GM19099 (cell line): ENCODE results near the gene NTN4.

Experiments used
- POLR2A ChIP-seq: IDR thresholded peaks from 3 replicates; pipeline ENCODE4 v1.6.1; 2011; ENCODE audit warnings: low read depth; ENCODE audit not compliant: insufficient read length; ENCODE audit errors: extremely low read depth

NTN4 gene

DNA sequence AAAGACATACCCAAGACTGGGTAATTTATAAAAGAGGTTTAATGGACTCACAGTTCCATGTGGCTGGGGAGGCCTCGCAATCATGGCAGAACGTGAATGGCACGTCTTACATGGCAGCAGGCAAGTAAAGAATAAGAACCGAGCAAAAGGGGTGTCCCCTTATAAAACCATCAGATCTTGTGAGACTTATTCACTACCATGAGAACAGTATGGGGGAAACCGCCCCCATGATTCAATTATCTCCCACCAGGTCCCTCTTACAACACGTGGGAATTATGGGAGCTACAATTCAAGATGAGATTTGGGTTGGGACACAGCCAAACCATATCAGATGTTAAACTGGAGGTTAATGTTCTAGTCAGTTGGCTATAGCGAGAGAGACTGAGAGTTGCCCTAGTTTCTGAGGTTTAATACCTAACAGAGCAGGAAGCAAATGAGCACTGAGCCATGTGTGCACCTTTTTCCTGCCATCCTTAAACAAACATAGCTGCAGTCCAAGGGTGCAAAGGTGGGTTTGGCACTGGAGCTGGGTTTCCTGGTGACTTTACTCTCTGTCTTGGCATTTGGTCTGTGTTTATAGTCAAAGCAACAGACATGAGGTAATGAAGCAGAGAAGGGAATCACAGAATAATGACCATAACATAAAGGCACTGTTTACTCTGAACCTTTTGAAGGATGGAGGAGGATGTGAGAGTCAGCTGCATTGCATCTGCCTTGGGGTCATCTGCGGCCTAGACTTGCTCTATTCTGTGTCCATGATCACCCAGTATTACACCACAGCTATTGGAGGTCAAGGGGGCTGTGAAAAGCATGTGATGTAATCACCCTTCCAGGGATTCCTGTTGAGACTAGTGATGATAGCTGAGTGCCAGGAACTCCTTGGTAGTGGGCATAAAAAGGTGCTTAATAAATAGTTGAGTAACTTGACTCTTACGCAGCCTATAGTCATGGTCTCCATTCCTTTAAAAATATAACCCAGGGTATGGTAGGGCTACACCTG is 155.6 kb downstream of the NTN4 start:
- TF ChIP-seq POLR2A: no peak

DNA sequence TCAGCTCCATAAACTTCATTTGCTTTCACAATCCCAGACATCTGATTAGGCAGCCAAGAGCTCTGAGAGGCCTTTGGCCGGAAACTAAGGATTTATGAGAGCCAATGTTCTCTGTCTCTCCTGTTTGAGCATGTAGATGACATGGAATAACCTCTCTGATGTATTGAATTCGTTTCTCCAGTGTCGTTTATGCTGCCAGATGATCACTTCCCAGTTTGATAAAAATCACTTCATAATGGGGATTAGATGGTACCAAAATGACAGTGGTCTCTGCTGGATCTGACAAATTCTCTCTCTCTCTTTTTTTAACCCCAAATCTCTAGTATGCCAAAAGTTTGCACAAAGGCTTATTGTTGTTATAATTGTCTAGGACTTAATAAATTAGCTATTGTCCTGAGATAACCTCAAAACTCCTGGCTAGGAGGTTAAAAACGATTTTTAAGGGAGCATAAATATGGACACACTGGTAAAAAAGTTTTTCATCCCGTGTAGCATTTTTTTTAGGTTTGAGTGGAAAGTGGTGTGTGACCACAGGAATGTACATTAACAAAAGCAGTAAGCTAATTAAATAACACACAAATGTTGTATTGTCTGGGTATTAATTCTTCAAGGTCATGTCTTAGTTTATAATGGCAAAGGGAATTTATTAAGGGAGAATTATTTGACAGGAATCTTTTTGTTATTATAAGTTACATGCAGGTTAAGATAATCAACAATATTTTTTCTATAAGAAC is 156.7 kb downstream of the NTN4 start:
- no peak for TF ChIP-seq POLR2A

DNA sequence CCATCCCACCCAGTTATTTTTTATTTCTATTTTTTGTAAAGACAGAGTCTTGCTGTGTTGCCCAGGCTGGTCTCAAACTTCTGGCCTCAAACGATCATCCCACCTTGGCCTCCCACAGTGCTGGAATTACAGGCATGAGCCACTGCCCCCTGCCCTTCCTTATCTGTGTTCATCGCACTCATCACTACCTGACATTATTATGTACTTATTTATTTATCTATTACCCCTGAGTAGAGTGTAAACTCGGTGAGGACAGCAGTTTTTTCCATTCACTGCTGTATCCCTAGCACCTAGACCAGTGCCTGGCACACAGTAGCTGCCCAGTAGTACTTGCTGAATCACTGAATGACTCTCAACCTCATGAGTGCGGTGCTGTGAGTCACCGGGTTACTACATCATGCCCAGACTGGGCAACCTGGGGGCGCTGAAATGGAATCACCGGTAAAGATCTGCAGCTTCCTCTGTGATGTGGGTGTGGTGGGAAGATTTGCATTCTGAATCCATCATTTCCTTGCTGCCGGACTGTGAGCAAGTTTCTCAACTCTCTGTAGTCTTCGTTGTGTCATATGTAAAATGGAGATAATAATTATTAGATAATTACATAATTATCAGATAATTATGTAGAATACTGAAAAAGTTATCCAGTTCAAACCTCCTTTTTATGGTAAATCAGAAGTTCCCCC is 157.4 kb downstream of the NTN4 start:
- TF ChIP-seq POLR2A: no peak

DNA sequence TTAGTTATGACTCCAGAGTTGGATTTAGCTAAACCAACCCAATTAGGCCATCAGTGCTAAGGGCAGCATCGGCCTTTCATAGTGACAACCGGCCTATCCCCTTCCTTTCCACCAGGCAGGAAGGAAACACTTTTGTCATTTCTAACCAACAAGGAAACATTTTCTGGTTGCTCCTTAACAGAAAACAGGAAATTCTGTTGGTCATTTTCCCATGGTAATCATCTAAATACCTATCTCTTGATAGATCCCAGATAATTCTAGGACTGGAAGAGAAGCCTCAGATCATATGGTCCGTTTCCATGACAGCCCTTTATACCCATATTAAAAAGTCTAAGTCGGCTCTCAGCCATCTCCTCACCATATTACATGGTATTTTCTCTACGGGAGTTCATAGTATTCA is 160.1 kb downstream of the NTN4 start:
- no peak for TF ChIP-seq POLR2A

DNA sequence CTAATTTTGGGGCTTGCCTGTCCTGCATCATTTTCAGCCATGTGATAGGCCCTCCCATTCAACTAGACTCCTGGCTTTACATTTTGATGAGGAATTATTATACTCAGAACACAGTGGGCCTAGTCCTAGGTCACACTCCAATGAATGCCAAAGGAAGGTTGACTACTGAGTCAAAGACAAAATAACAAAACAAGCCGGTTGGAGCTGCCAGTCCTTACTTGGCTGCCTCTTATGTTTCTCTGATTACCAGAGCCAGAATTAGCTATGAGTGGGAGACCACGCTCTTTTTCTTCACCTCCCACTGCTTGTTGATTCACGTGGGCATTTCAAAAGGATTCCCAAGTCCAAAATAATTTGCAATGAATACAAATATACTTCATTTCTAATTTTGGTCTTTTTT is 161.2 kb downstream of the NTN4 start:
- no peak for TF ChIP-seq POLR2A

DNA sequence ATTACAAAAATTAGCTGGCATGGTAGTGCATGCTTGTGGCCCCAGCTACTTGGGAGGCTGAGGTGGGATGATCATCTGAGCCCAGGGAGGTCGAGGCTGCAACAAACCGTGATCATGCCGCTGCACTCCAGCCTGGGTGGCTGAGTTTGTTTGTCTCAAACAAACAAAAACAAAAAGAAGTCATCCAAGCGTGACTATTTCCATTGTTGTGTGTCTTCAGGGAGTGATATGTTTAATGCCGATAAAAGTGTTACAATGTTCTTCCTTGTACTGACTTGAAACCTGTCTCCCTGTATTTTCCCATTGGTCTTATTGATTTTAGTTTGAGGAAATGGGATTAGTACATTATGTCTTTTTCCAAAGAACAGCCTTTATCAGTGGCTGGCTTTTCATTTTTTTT is 163.7 kb downstream of the NTN4 start:
- no peak for TF ChIP-seq POLR2A

DNA sequence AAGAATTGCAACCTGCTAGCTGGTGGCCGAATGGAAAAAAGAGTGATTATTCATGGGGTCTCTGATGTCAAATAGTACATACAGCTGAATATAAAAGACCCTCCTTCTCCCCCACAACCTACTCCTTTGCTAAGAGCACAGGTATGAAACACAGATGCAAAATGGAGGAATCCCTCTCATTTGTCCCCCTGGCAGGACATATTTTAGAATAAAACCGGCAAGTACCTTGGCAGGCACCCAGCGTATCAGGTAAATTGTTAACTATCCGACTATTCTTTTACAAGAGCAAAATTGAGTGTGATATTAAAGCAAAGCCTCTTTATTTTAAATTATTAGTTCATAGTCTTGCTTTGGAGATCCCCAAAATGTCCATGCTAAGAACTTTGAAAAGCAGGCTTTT is 165.6 kb downstream of the NTN4 start:
- no peak for TF ChIP-seq POLR2A

DNA sequence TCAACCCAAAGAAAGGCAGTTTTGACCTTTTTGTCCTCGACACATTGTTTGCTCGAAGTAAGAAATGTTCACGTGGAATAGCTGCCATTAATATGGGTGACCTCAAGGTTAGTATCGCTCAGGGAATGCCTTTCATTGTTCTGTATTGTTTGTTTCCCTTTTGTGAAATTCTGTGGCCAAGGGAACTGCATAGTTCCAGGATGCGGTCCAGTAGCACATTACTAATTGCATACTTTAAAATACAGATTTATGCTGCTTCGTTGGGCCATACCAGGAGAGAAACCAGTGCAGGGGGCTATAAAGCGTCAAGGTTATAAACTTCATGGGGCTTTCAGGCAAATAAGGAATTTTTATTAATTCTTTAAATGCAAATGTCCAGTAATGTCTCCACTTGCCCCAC is 166.0 kb downstream of the NTN4 start:
- no peak for TF ChIP-seq POLR2A

DNA sequence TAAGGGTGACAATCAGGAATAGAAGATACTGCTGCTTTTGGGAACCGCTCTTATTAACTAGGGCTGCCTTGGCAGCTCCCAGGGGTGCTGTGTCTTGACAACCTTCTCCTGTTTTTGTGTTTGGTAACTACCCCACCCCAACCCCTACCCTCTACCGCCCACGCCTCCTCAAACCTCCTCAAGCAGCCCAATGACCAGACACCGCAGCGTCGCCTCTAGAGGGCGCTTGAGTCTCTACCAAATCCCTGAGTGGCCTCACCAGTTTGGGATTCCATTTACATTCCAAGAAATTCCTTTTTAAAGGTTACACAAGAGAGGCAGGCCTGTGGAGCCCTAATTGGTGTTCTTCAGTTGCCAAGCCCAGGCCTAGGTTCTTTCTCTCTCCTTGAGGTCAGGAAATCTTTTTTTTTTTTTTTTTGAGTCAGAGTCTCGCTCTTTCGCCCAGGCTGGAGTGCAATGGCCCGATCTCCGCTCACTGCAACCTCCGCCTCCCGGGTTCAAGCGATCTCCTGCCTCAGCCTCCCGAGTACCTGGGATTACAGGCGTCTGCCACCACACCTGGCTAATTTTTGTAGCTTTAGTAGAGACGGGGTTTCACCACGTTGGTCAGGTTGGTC is 166.9 kb downstream of the NTN4 start:
- TF ChIP-seq POLR2A: no peak

DNA sequence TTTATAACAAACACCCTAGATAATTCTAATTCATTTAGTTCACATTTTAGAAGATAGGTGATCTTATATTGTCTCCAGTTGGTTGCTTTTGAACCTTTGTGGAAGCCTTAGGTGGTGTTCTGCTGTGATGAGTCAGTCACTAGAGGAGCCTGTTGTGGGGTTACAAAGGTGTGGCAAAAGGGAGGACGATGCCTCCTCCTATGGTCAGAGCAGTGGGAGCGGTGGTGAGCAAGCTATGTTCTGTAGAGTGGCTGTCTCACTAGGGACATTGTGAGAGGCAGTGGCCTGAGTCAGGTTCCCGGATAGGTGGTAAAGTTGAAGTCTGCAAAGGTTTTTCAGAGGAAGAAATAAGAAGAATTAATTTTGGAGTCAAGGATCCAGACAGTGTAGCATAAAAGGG is 167.7 kb downstream of the NTN4 start:
- TF ChIP-seq POLR2A: no peak

DNA sequence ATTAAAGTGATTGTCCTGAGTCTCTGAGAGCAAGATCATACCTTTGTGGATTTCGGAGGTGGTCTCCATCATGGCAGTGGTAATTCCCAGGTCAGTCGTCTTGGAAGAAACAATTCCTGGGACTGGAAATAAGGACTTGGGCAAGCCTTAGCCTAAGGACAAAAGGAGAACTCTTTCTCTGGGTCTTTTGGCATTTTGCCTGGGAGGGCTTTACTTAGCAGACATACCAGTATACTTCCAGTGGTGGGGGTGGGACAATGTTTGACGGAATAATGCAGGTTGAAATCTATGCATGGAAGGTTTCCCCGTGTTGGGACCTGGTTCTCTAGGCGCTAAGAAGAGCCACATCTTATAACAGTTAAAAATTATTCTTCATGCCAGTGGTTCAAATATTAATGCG is 168.8 kb downstream of the NTN4 start:
- no peak for TF ChIP-seq POLR2A

DNA sequence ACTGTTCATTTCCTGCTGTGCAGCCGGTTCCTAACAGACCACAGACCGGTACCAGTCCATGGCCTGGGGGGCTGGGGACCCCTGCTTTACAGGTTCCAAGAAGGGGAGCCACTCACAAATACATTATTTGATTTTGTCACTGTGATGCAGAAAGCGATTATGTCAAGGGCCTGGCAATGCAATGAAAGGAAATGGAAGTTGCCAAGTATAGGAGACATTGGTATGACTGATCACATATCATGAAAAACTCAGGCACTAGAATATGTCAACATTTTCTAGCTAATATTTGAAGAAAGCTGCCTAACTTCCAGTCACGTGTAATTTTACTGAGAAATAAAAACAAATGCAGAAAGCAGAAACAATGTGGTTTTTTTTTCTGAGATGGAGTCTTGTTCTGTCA is 170.4 kb downstream of the NTN4 start:
- TF ChIP-seq POLR2A: no peak

DNA sequence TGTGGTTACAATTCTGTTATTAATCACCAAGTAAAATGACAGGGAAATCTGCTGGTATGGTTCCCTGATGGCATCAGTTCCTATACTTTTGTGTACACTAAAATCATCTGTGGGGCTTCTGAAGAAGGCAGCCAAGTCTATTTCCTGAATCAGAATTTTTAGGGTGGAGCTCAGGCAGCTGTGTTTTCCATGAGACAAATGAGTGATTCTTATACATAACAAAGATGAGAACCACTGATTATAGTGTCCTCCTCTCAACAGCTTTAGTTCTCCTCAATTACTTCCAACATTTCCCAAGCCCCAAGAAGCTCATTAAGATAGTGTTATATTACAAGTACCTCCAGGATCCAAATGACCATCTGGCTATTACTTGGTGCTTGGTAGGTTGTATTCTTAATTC is 174.8 kb downstream of the NTN4 start:
- TF ChIP-seq POLR2A: no peak

DNA sequence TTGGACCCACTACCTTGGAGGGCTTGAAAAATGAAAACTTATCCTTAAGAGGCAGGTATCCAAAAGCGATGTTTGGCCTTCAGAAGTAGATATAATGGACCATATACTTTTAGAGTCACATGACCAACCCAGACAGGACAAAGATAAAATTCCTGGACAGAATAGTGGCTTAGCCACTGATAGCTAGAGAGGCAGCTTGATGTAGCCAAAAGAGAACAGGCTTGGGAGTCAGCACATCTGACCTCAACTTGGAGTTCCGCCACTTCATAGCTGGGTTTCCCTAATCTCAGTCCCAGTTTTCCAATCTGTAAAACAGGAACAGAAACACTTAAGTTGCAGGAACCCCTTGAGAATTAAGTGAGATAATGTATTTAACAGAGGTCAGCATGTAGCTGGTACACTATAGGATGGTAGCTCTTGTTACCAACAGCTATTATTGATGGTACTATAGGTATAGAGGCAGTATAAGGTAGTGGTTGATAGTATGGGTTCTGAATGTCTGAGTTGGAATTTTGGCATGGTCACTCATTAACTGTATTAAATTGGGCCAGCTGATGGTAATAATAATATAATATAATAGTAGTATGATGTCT is 176.1 kb downstream of the NTN4 start:
- no peak for TF ChIP-seq POLR2A

DNA sequence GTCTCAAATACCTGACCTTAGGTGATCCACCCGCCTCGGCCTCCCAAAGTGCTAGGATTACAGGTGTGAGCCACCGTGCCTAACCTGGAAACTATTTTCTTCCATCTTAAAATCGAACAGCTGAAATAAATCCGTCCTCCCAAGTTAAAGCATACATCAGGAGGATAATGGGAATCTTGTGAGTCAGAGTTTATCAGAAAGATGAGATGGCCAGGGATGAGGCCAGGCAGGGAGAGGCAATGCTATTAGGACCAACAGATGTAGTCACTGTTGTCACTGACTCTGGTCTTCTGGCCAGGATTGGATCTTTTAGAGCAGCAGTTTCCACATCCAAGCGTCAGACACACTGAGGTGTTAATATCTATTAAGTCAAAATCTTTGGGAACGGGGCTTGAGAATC is 177.5 kb downstream of the NTN4 start:
- TF ChIP-seq POLR2A: no peak

DNA sequence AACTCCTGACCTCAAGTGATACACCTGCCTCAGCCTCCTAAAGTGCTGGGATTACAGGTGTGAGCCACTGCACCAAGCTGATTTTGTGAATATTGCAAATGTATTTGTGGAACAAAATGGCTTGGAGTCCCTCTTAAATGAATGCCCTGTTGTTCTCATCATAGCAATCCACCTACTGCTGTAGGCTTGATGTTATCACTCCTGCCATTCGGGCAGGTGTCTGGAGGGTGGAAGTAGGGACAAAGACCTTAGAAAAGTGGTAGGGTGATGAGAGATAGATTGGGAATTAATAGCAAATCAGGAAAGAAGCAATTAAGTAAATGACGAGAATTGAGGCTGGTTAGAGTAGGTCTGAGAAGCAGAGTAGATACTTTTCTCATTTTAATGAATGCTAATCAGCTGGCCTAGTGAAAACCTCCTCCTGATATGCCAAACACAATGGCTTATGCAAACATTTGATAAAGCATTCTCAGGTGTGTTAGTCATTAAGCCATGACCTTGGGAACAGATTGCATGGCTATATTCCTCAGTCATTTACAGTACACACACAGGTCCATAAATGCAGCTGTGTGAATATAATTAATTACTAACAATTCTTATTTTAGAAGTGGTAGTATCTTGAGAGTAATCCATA is 178.8 kb downstream of the NTN4 start:
- TF ChIP-seq POLR2A: no peak
